Measurements from ENCODE around the gene RHO. TPM values are rescaled to one million over a fixed set of nuclear protein-coding genes. Genes with fewer than 3 reads are reported as not detected.

RHO gene
- total RNA-seq, 1 donor from 2014 or later: not detected

GRCh38 chr3:129555153-129555550 lies 26.7 kb downstream of the RHO start:
- Histone ChIP-seq H3K27me3 (ENCODE audit: control insufficient read depth, insufficient read depth, low read length) (no peaks in the 10 kb centered on the region), H3K36me3 (ENCODE audit: control insufficient read depth, insufficient read depth, low read length) (no peaks in the 10 kb centered on the region), H3K4me3 (ENCODE audit: low read depth, low read length) (no peak overlapping the region)
- DNase-seq (ENCODE audit: low read depth) (no peak), FAIRE-seq (no peak)
- TF ChIP-seq CTCF (IDR thresholded peaks at IDR 0.05; ENCODE audit: insufficient read depth, low read length, severe bottlenecking): no peak

- FAIRE-seq: no peak
Observed at GRCh38 chr3:129555616-129556357, 27.3 kb downstream of the RHO start.

GRCh38 chr3:129556358-129556695 lies 27.9 kb downstream of the RHO start:
- no peaks in the 10 kb centered on the region for H3K27me3 ChIP-seq (ENCODE audit: control insufficient read depth, insufficient read depth, low read length)
- H3K36me3 ChIP-seq (ENCODE audit: control insufficient read depth, insufficient read depth, low read length): no peaks in the 10 kb centered on the region
- no peak for TF ChIP-seq CTCF (IDR thresholded peaks at IDR 0.05; ENCODE audit: insufficient read depth, low read length, severe bottlenecking)
- H3K4me3 ChIP-seq (ENCODE audit: low read depth, low read length): no peak overlapping the region
- DNase-seq (ENCODE audit: low read depth) (no peak), FAIRE-seq (no peak)

More at GRCh38 chr3:129555616-129556357, 27.3 kb downstream of the RHO start:
- no peak for DNase-seq (ENCODE audit: low read depth)
- no peaks in the 10 kb centered on the region for H3K36me3 ChIP-seq (ENCODE audit: control insufficient read depth, insufficient read depth, low read length)
- TF ChIP-seq CTCF (IDR thresholded peaks at IDR 0.05; ENCODE audit: insufficient read depth, low read length, severe bottlenecking): no peak
- H3K27me3 ChIP-seq (ENCODE audit: control insufficient read depth, insufficient read depth, low read length): no peaks in the 10 kb centered on the region
- H3K4me3 ChIP-seq (ENCODE audit: low read depth, low read length): no peak overlapping the region

GRCh38 chr3:129556890-129557547 lies 28.6 kb downstream of the RHO start:
- DNase-seq (ENCODE audit: low read depth) (no peak), FAIRE-seq (no peak)
- H3K27me3 ChIP-seq (ENCODE audit: control insufficient read depth, insufficient read depth, low read length): no peaks in the 10 kb centered on the region
- H3K4me3 ChIP-seq (ENCODE audit: low read depth, low read length): no peak overlapping the region
- no peak for TF ChIP-seq CTCF (IDR thresholded peaks at IDR 0.05; ENCODE audit: insufficient read depth, low read length, severe bottlenecking)
- no peaks in the 10 kb centered on the region for H3K36me3 ChIP-seq (ENCODE audit: control insufficient read depth, insufficient read depth, low read length)

- H3K4me3 ChIP-seq (ENCODE audit: low read depth, low read length): no peak overlapping the region
- FAIRE-seq (peak; percentile 64), DNase-seq (ENCODE audit: low read depth) (no peak)
Observed at GRCh38 chr3:129557548-129557894, 29.1 kb downstream of the RHO start.

More at GRCh38 chr3:129557548-129557894, 29.1 kb downstream of the RHO start:
- no peaks in the 10 kb centered on the region for H3K36me3 ChIP-seq (ENCODE audit: control insufficient read depth, insufficient read depth, low read length)
- TF ChIP-seq CTCF (IDR thresholded peaks at IDR 0.05; ENCODE audit: insufficient read depth, low read length, severe bottlenecking): no peak
- H3K27me3 ChIP-seq (ENCODE audit: control insufficient read depth, insufficient read depth, low read length): no peaks in the 10 kb centered on the region

All from bronchial epithelial cell (primary cell).